ENCODE results near the gene TSTD1. TPM values are rescaled to one million over a fixed set of nuclear protein-coding genes. Genes with fewer than 3 reads are reported as not detected.

TSTD1 gene, protein sequence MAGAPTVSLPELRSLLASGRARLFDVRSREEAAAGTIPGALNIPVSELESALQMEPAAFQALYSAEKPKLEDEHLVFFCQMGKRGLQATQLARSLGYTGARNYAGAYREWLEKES
- 24.2 TPM for total RNA-seq (ENCODE audit: unreplicated experiment)
- long read RNA-seq, transcript TSTD1-203 (3 exons, 457 nt), result major isoform, 9 of 22 reads
- long read RNA-seq, transcript TSTD1-204 (4 exons, 593 nt), result minor isoform, 8 of 22 reads
- long read RNA-seq, partial matches to known transcripts, result 0 of 22 reads
- long read RNA-seq, other reads (novel, unspliced or antisense), result 4 of 22 reads

GRCh38 chr1:161038523-161039153, at the start of gene TSTD1:
Gene TSTD1, minus strand, starts transcription at chr1:161038964. Its CDS starts 75 bp downstream, at chr1:161038889.
- no peaks in the 10 kb centered on the region for H3K36me3 Mint-ChIP-seq (ENCODE audit: unreplicated experiment)
- peak; percentile 15 for TF ChIP-seq CTCF (IDR thresholded peaks at IDR 0.05; ENCODE audit: partially characterized antibody, unreplicated experiment)
- peak within 1 kb of the TSS; percentile 82 for H3K4me3 Mint-ChIP-seq (ENCODE audit: unreplicated experiment)
- peaks cover 5% of the 10 kb centered on the region for H3K9me3 Mint-ChIP-seq (ENCODE audit: unreplicated experiment)
- peaks cover 9% of the 10 kb centered on the region for H3K27me3 Mint-ChIP-seq (ENCODE audit: unreplicated experiment)
- peaks cover 11% of the 10 kb centered on the region for H3K4me1 Mint-ChIP-seq (ENCODE audit: low read depth, unreplicated experiment)
- peak within 1 kb of the TSS; percentile 78 for H3K27ac Mint-ChIP-seq (ENCODE audit: unreplicated experiment)
- peak; percentile 55 for DNase-seq

GRCh38 chr1:161086457-161086856, 47.7 kb upstream of the TSTD1 start:
- TF ChIP-seq CTCF (IDR thresholded peaks at IDR 0.05; ENCODE audit: partially characterized antibody, unreplicated experiment), result no peak
- Mint-ChIP-seq H3K4me3 (ENCODE audit: unreplicated experiment) (no peak overlapping the region), H3K27me3 (ENCODE audit: unreplicated experiment) (peaks cover 17% of the 10 kb centered on the region), H3K9me3 (ENCODE audit: unreplicated experiment) (peaks cover 5% of the 10 kb centered on the region), H3K36me3 (ENCODE audit: unreplicated experiment) (no peaks in the 10 kb centered on the region), H3K27ac (ENCODE audit: unreplicated experiment) (no peak overlapping the region), H3K4me1 (ENCODE audit: low read depth, unreplicated experiment) (no peaks in the 10 kb centered on the region)
- DNase-seq, result no peak

DNA sequence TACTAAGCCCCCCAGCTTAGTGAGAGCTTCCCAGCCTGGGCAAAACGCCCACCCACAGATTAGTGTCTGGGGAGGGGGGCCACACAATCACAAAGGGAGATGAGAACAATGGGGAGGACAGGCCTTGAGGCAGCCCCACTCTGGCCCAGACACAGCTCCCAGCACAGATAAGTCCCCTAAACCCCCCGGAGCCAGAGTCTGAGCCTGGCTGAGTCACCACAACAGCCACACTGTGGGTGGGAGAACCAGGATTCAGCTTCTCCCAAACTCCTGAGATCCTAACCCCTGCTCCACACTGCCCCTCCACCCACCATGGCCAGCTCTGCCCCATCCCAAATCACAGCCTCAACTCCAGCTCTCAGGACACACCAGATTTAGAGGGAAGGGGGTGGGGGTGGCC, 46.4 kb upstream of the TSTD1 start:
- TF ChIP-seq CTCF (IDR thresholded peaks at IDR 0.05; ENCODE audit: partially characterized antibody, unreplicated experiment), result no peak
- no peak for DNase-seq

DNA sequence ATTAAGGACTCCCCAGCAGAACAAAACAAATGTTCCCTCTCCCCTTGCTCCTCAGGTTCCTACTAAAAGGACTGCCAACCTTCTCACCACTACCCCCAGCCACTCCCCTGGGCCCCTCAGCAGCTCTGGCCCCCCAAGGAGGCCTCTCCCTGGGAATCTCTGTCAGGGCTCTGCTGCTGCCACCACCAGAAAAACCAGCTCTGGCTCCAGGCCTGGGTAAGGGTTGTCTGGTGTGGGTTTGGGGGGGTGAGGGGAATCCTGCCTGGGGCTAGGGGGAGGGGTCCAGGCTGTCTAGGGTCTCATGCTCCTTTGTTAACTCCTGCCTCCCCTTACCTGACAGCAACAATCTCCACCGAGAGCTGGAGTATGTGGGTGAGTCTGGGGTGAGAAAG, 45.8 kb upstream of the TSTD1 start:
- peaks cover 14% of the 10 kb centered on the region for H3K4me1 Mint-ChIP-seq (ENCODE audit: low read depth, unreplicated experiment)
- H3K36me3 Mint-ChIP-seq (ENCODE audit: unreplicated experiment), result no peaks in the 10 kb centered on the region
- TF ChIP-seq CTCF (IDR thresholded peaks at IDR 0.05; ENCODE audit: partially characterized antibody, unreplicated experiment), result no peak
- no peak for DNase-seq
- H3K4me3 Mint-ChIP-seq (ENCODE audit: unreplicated experiment), result no peak overlapping the region
- H3K27ac Mint-ChIP-seq (ENCODE audit: unreplicated experiment), result no peak overlapping the region
- H3K27me3 Mint-ChIP-seq (ENCODE audit: unreplicated experiment), result peaks cover 24% of the 10 kb centered on the region
- peaks cover 15% of the 10 kb centered on the region for H3K9me3 Mint-ChIP-seq (ENCODE audit: unreplicated experiment)

More for the DNA sequence above, 46.4 kb upstream of the TSTD1 start:
- Mint-ChIP-seq H3K27me3 (ENCODE audit: unreplicated experiment) (peaks cover 20% of the 10 kb centered on the region), H3K36me3 (ENCODE audit: unreplicated experiment) (no peaks in the 10 kb centered on the region), H3K4me3 (ENCODE audit: unreplicated experiment) (no peak overlapping the region), H3K27ac (ENCODE audit: unreplicated experiment) (no peak overlapping the region), H3K4me1 (ENCODE audit: low read depth, unreplicated experiment) (peaks cover 12% of the 10 kb centered on the region), H3K9me3 (ENCODE audit: unreplicated experiment) (peaks cover 12% of the 10 kb centered on the region)

Measured in glutamatergic neuron (in vitro differentiated cells).